Measurements from ENCODE around the gene P2RY14. TPM values are rescaled to one million over a fixed set of nuclear protein-coding genes. Genes with fewer than 3 reads are reported as not detected.

The P2RY14 gene
- total RNA-seq, 1 experiment from 2014 or later, result not detected

DNA sequence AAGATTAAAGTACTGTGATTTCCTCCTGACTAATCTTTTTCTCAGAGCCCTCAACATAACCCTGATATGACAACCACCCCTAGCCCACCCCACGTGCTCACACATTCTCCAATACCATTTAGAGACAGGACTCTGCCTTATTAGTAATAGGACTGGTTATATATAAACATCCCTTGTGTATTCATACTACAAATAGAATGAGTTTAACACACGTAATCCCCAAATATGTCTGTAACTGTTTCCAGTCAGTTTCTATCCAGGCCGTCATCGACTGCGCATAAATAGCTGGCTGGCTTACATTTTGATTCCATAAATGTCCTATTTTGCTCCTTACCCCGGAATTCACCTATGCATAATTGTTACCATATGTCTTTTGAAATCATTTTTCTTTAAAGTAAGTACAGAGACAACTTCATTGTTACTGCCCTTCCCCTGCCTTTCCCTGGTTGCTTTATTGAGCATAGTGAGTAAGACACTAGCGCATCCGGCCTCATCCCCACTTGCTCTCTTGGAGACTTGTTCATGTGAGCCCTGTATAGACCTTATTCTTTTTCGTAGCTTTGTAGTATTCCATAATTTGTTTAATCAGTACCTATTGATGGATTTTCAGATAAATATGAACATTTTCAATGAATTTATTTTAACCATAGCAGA is 3.5 kb upstream of the P2RY14 start (continued):
- TF ChIP-seq, protein P1, sequence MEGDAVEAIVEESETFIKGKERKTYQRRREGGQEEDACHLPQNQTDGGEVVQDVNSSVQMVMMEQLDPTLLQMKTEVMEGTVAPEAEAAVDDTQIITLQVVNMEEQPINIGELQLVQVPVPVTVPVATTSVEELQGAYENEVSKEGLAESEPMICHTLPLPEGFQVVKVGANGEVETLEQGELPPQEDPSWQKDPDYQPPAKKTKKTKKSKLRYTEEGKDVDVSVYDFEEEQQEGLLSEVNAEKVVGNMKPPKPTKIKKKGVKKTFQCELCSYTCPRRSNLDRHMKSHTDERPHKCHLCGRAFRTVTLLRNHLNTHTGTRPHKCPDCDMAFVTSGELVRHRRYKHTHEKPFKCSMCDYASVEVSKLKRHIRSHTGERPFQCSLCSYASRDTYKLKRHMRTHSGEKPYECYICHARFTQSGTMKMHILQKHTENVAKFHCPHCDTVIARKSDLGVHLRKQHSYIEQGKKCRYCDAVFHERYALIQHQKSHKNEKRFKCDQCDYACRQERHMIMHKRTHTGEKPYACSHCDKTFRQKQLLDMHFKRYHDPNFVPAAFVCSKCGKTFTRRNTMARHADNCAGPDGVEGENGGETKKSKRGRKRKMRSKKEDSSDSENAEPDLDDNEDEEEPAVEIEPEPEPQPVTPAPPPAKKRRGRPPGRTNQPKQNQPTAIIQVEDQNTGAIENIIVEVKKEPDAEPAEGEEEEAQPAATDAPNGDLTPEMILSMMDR (IDR thresholded peaks at IDR 0.05), result no peak
- TF ChIP-seq NR1H2 (CRISPR knock-in tag; IDR thresholded peaks at IDR 0.05) (no peak), SP1 (CRISPR knock-in tag; conservative IDR thresholded peaks at IDR 0.05) (no peak), E2F1 (CRISPR knock-in tag; IDR thresholded peaks at IDR 0.05) (no peak)

- H3K27me3 Mint-ChIP-seq (ENCODE audit: low read depth), result peaks cover 2% of the 10 kb centered on the region; the same call in 1 of the 2 replicates
- peaks cover 16% of the 10 kb centered on the region for H3K4me1 Mint-ChIP-seq
- peak; percentile 44 for ATAC-seq
- DNase-seq (ENCODE audit: low spot score), result no peak
- ChIA-PET CTCF (no interaction called here), POLR2A (no interaction called here)
- H3K4me3 Mint-ChIP-seq, result no peak overlapping the region
- no peaks in the 10 kb centered on the region for H3K36me3 Mint-ChIP-seq
- H3K27ac Mint-ChIP-seq, result peak overlapping the region; percentile 33; the same call in 1 of the 2 replicates
- H3K9me3 Mint-ChIP-seq, result no peaks in the 10 kb centered on the region
- TF ChIP-seq TCF7 (CRISPR knock-in tag; IDR thresholded peaks at IDR 0.05; ENCODE audit: low read depth) (no peak), TP53 (CRISPR knock-in tag; IDR thresholded peaks at IDR 0.05) (no peak), RELA (CRISPR knock-in tag; IDR thresholded peaks at IDR 0.05; ENCODE audit: borderline replicate concordance) (no peak), EMX1 (CRISPR knock-in tag; IDR thresholded peaks at IDR 0.05) (no peak), RORB (CRISPR knock-in tag; IDR thresholded peaks at IDR 0.05) (no peak), AR (CRISPR knock-in tag; IDR thresholded peaks at IDR 0.05) (no peak), E2F1 (CRISPR knock-in tag; IDR thresholded peaks at IDR 0.05) (no peak), ZNF423 (CRISPR knock-in tag; IDR thresholded peaks at IDR 0.05) (no peak), GRHL2 (CRISPR knock-in tag; IDR thresholded peaks at IDR 0.05; ENCODE audit: insufficient replicate concordance, severe bottlenecking) (no peak), ZNF317 (CRISPR knock-in tag; IDR thresholded peaks at IDR 0.05; ENCODE audit: borderline replicate concordance, low read depth) (no peak), ATF1 (CRISPR knock-in tag; IDR thresholded peaks at IDR 0.05) (no peak), NFE2L1 (CRISPR knock-in tag; IDR thresholded peaks at IDR 0.05) (no peak), OVOL2 (CRISPR knock-in tag; IDR thresholded peaks at IDR 0.05; ENCODE audit: borderline replicate concordance) (no peak), ZNF532 (CRISPR knock-in tag; IDR thresholded peaks at IDR 0.05; ENCODE audit: borderline replicate concordance) (no peak)
- TF ChIP-seq, protein P2, sequence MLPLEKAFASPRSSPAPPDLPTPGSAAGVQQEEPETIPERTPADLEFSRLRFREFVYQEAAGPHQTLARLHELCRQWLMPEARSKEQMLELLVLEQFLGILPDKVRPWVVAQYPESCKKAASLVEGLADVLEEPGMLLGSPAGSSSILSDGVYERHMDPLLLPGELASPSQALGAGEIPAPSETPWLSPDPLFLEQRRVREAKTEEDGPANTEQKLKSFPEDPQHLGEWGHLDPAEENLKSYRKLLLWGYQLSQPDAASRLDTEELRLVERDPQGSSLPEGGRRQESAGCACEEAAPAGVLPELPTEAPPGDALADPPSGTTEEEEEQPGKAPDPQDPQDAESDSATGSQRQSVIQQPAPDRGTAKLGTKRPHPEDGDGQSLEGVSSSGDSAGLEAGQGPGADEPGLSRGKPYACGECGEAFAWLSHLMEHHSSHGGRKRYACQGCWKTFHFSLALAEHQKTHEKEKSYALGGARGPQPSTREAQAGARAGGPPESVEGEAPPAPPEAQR (CRISPR knock-in tag; IDR thresholded peaks at IDR 0.05), result no peak
- TF ChIP-seq, protein P3, sequence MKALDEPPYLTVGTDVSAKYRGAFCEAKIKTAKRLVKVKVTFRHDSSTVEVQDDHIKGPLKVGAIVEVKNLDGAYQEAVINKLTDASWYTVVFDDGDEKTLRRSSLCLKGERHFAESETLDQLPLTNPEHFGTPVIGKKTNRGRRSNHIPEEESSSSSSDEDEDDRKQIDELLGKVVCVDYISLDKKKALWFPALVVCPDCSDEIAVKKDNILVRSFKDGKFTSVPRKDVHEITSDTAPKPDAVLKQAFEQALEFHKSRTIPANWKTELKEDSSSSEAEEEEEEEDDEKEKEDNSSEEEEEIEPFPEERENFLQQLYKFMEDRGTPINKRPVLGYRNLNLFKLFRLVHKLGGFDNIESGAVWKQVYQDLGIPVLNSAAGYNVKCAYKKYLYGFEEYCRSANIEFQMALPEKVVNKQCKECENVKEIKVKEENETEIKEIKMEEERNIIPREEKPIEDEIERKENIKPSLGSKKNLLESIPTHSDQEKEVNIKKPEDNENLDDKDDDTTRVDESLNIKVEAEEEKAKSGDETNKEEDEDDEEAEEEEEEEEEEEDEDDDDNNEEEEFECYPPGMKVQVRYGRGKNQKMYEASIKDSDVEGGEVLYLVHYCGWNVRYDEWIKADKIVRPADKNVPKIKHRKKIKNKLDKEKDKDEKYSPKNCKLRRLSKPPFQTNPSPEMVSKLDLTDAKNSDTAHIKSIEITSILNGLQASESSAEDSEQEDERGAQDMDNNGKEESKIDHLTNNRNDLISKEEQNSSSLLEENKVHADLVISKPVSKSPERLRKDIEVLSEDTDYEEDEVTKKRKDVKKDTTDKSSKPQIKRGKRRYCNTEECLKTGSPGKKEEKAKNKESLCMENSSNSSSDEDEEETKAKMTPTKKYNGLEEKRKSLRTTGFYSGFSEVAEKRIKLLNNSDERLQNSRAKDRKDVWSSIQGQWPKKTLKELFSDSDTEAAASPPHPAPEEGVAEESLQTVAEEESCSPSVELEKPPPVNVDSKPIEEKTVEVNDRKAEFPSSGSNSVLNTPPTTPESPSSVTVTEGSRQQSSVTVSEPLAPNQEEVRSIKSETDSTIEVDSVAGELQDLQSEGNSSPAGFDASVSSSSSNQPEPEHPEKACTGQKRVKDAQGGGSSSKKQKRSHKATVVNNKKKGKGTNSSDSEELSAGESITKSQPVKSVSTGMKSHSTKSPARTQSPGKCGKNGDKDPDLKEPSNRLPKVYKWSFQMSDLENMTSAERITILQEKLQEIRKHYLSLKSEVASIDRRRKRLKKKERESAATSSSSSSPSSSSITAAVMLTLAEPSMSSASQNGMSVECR (CRISPR knock-in tag; IDR thresholded peaks at IDR 0.05; ENCODE audit: borderline replicate concordance), result no peak
Observed at GRCh38 chr3:151276687-151277042, 1.7 kb downstream of the P2RY14 start.
